Measurements from ENCODE around the gene ACP7.

The ACP7 gene, protein sequence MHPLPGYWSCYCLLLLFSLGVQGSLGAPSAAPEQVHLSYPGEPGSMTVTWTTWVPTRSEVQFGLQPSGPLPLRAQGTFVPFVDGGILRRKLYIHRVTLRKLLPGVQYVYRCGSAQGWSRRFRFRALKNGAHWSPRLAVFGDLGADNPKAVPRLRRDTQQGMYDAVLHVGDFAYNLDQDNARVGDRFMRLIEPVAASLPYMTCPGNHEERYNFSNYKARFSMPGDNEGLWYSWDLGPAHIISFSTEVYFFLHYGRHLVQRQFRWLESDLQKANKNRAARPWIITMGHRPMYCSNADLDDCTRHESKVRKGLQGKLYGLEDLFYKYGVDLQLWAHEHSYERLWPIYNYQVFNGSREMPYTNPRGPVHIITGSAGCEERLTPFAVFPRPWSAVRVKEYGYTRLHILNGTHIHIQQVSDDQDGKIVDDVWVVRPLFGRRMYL

DNA sequence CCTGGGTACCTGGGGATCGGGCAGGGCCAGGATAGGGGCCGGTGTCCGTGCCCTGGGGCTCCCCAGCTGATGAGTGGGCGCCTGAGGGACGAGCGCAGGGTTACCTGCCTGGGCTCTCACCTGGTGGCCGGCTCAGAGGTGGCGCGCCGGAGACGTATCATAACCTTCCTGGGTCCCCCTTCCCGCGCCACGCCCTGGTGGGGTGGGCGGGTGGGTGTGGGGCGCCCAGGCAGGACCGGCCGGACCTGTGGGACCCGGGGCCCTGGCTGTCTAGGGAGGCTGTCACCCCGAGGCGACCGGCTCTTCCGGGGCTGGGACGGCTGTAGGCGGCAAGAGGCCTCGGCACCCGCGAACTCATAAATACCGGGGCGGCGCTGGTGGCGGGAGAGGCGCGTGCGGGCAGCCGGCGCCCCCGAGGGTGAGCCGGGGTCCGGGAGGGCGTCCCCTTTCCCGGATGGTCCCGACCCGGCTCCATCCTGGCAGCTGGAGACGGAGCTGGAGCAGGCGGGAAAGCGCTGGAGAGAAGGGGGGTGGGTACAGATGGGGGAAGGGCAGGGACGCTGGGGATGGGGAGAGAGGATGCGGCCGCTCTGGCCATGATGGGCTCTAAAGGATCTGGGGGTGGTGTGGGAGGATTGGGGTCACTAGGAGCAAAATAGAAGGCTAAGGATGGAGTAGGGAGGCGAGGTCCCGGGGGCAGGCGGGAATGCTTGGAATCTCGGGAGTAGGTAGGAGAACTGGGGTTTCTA, at the start of gene ACP7:
ACP7 (plus strand) TSS at position 386 of the 749 bp plus-strand sequence. CDS start 902 bp downstream, outside the sequence.
- no peaks in the 10 kb centered on the region for H3K36me3 Mint-ChIP-seq
- peak within 1 kb of the TSS; percentile 69 for H3K27ac Mint-ChIP-seq
- H3K4me1 Mint-ChIP-seq = peaks cover 18% of the 10 kb centered on the region
- peaks cover 83% of the 10 kb centered on the region for H3K27me3 Mint-ChIP-seq
- no peak within 1 kb of the TSS for H3K4me3 Mint-ChIP-seq
- CTCF ChIA-PET = interaction anchor here (1.3 kb wide), 1 partner anchor 26 kb away, joined by 3 read pairs; no protein-coding TSS in a partner anchor
- peak; percentile 28 for DNase-seq
- H3K9me3 Mint-ChIP-seq = no peaks in the 10 kb centered on the region

- peaks cover 62% of the 10 kb centered on the region for H3K27me3 Mint-ChIP-seq
- no peaks in the 10 kb centered on the region for H3K4me1 Mint-ChIP-seq
- CTCF ChIA-PET = no interaction called here
- H3K36me3 Mint-ChIP-seq = no peaks in the 10 kb centered on the region
- no peak overlapping the region for H3K4me3 Mint-ChIP-seq
- no peak for DNase-seq
- H3K9me3 Mint-ChIP-seq = no peaks in the 10 kb centered on the region
- no peak overlapping the region for H3K27ac Mint-ChIP-seq
These were observed 47.6 kb upstream of the ACP7 start for GRCh38 chr19:39036581-39036980.

DNA sequence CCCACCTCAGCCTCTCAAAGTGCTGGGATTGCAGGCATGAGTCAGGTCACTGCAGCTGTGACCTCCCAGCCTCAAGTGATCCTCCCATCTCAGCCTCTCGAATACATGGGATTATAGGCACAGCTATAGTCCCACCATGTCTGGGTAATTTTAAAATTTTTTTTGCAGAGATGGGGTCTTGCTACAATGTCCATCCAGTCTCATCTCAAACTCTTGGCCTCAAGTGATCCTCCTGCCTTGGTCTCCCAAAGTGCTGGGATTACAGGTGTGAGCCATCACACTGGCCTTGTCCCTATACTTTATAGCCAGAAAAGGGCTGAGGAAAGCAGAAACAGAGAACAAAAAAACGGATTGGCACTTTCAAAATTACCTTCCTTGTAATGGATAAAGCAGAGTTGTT, 47.0 kb upstream of the ACP7 start:
- Mint-ChIP-seq H3K27me3 (peaks cover 56% of the 10 kb centered on the region), H3K27ac (no peak overlapping the region), H3K4me1 (no peaks in the 10 kb centered on the region), H3K9me3 (no peaks in the 10 kb centered on the region), H3K4me3 (no peak overlapping the region), H3K36me3 (no peaks in the 10 kb centered on the region)
- DNase-seq = no peak
- CTCF ChIA-PET = interaction anchor here (0.5 to 1.1 kb wide), 2 partner anchors 17 to 199 kb away, joined by 3 read pairs; no protein-coding TSS in a partner anchor

GRCh38 chr19:39038098-39038497, 46.1 kb upstream of the ACP7 start:
- Mint-ChIP-seq H3K36me3 (no peaks in the 10 kb centered on the region), H3K9me3 (no peaks in the 10 kb centered on the region)

GRCh38 chr19:39045506-39045905, 38.7 kb upstream of the ACP7 start:
- no peak for DNase-seq
- Mint-ChIP-seq H3K36me3 (no peaks in the 10 kb centered on the region), H3K27ac (no peak overlapping the region), H3K9me3 (peaks cover 6% of the 10 kb centered on the region), H3K4me1 (no peaks in the 10 kb centered on the region), H3K27me3 (peaks cover 14% of the 10 kb centered on the region), H3K4me3 (no peak overlapping the region)
- CTCF ChIA-PET = interaction anchor here (1.8 kb wide), 1 partner anchor 65 kb away, joined by 5 read pairs; no protein-coding TSS in a partner anchor

More at GRCh38 chr19:39038098-39038497, 46.1 kb upstream of the ACP7 start:
- Mint-ChIP-seq H3K27ac (no peak overlapping the region), H3K4me3 (no peak overlapping the region), H3K27me3 (peaks cover 47% of the 10 kb centered on the region), H3K4me1 (no peaks in the 10 kb centered on the region)
- CTCF ChIA-PET = interaction anchor here (1.1 kb wide), 1 partner anchor 16 kb away, joined by 3 read pairs; no protein-coding TSS in a partner anchor
- DNase-seq = no peak

GRCh38 chr19:39046037-39046821, 37.9 kb upstream of the ACP7 start:
- H3K4me3 Mint-ChIP-seq = no peak overlapping the region
- CTCF ChIA-PET = interaction anchor here (1.8 kb wide), 1 partner anchor 64 kb away, joined by 5 read pairs; no protein-coding TSS in a partner anchor
- no peaks in the 10 kb centered on the region for H3K4me1 Mint-ChIP-seq

DNA sequence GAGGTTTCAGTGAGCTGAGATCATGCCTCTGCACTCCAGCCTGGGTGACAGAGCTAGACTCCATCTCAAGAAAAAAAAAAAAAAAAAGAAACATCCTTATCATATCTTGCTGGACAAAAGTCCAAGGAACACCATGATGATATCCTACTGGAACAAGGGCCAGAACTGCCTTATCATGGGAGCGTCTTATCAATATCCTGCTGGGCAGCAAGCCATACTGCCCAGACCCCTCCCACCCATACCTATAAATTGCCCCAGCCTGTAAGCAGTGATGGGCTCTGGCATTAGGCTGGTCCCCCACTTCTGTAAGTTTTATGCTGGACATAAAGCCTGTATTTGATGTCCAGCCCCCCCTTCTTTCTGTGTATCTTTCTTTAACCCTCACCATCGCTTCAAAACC, 37.1 kb upstream of the ACP7 start:
- no peaks in the 10 kb centered on the region for H3K36me3 Mint-ChIP-seq
- no peaks in the 10 kb centered on the region for H3K4me1 Mint-ChIP-seq
- H3K9me3 Mint-ChIP-seq = peaks cover 6% of the 10 kb centered on the region
- no peak overlapping the region for H3K27ac Mint-ChIP-seq
- H3K4me3 Mint-ChIP-seq = no peak overlapping the region
- DNase-seq = no peak
- CTCF ChIA-PET = no interaction called here
- peaks cover 16% of the 10 kb centered on the region for H3K27me3 Mint-ChIP-seq

More at GRCh38 chr19:39046037-39046821, 37.9 kb upstream of the ACP7 start:
- Mint-ChIP-seq H3K27me3 (peaks cover 16% of the 10 kb centered on the region), H3K27ac (no peak overlapping the region), H3K36me3 (no peaks in the 10 kb centered on the region), H3K9me3 (peaks cover 6% of the 10 kb centered on the region)
- DNase-seq = no peak

- no peak overlapping the region for H3K27ac Mint-ChIP-seq
- H3K27me3 Mint-ChIP-seq = peaks cover 10% of the 10 kb centered on the region
- no peaks in the 10 kb centered on the region for H3K4me1 Mint-ChIP-seq
- no peaks in the 10 kb centered on the region for H3K36me3 Mint-ChIP-seq
- DNase-seq = peak; percentile 75
- CTCF ChIA-PET = interaction anchor here (1.0 to 1.8 kb wide), 4 partner anchors 9 to 62 kb away, joined by 3 to 6 read pairs (median 4); no protein-coding TSS in a partner anchor
- H3K9me3 Mint-ChIP-seq = no peaks in the 10 kb centered on the region
- H3K4me3 Mint-ChIP-seq = no peak overlapping the region
These were observed 31.9 kb upstream of the ACP7 start for GRCh38 chr19:39052243-39052746.

DNA sequence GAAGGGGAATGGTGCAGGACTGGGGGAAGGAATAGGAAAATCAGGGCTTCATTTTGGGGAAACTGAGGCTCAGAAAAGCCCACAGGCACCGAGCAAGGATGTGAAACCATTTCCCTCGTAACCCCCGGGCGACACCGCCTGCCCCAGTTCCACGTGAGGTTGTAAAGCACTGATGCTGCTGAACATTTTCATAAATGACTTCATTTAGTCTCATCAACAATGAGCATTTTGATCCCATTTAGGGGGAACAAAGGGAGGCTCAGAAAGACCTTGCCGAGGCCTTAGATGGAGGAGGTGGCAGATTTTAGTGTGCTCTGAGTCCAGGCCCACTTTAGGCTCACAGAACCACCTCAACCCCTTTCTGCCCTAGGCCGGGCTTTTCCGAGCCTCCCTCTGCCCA, 31.3 kb upstream of the ACP7 start:
- H3K36me3 Mint-ChIP-seq = no peaks in the 10 kb centered on the region
- H3K27ac Mint-ChIP-seq = no peak overlapping the region
- no peak for DNase-seq
- no peaks in the 10 kb centered on the region for H3K9me3 Mint-ChIP-seq
- no peak overlapping the region for H3K4me3 Mint-ChIP-seq
- peaks cover 7% of the 10 kb centered on the region for H3K27me3 Mint-ChIP-seq
- H3K4me1 Mint-ChIP-seq = no peaks in the 10 kb centered on the region
- CTCF ChIA-PET = interaction anchor here (1.0 to 1.8 kb wide), 3 partner anchors 15 to 61 kb away, joined by 3 to 6 read pairs (median 3); no protein-coding TSS in a partner anchor

GRCh38 chr19:39053276-39054090, 30.7 kb upstream of the ACP7 start:
- no peak overlapping the region for H3K27ac Mint-ChIP-seq
- DNase-seq = no peak
- H3K27me3 Mint-ChIP-seq = peaks cover 8% of the 10 kb centered on the region
- CTCF ChIA-PET = interaction anchor here (0.8 kb wide), 1 partner anchor 16 kb away, joined by 3 read pairs; no protein-coding TSS in a partner anchor
- no peaks in the 10 kb centered on the region for H3K9me3 Mint-ChIP-seq
- no peaks in the 10 kb centered on the region for H3K36me3 Mint-ChIP-seq
- H3K4me3 Mint-ChIP-seq = no peak overlapping the region
- no peaks in the 10 kb centered on the region for H3K4me1 Mint-ChIP-seq

- Mint-ChIP-seq H3K9me3 (no peaks in the 10 kb centered on the region), H3K36me3 (no peaks in the 10 kb centered on the region), H3K4me3 (no peak overlapping the region), H3K27ac (no peak overlapping the region), H3K4me1 (no peaks in the 10 kb centered on the region), H3K27me3 (peaks cover 8% of the 10 kb centered on the region)
- no peak for DNase-seq
- CTCF ChIA-PET = interaction anchor here (0.8 kb wide), 1 partner anchor 17 kb away, joined by 3 read pairs; no protein-coding TSS in a partner anchor
These were observed 30.1 kb upstream of the ACP7 start for GRCh38 chr19:39054091-39054470.

GRCh38 chr19:39057615-39058014, 26.6 kb upstream of the ACP7 start:
- H3K27me3 Mint-ChIP-seq = peaks cover 18% of the 10 kb centered on the region
- peaks cover 9% of the 10 kb centered on the region for H3K4me1 Mint-ChIP-seq
- no peak overlapping the region for H3K4me3 Mint-ChIP-seq
- peaks cover 1% of the 10 kb centered on the region for H3K9me3 Mint-ChIP-seq
- CTCF ChIA-PET = no interaction called here
- DNase-seq = no peak
- H3K27ac Mint-ChIP-seq = no peak overlapping the region
- H3K36me3 Mint-ChIP-seq = no peaks in the 10 kb centered on the region

DNA sequence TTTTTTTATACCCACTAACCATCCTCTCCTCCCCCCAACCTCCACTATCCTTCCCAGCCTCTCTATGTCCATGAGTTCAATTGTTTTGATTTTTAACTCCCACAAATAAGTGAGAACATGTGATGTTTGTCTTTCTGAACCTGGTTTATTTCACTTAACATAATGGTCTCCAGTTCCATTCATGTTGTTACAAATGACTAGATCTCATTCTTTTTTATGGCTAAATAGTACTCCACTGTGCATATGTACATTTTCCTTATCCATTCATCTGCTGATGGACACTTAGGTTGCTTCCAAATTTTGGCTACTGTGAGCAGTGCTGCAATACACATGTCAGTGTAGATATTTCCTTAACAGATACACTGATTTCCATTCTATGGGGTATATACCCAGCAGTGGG, 24.9 kb upstream of the ACP7 start:
- Mint-ChIP-seq H3K9me3 (peaks cover 1% of the 10 kb centered on the region), H3K36me3 (no peaks in the 10 kb centered on the region), H3K4me1 (peaks cover 9% of the 10 kb centered on the region), H3K27ac (no peak overlapping the region), H3K4me3 (no peak overlapping the region), H3K27me3 (peaks cover 18% of the 10 kb centered on the region)
- DNase-seq = no peak
- CTCF ChIA-PET = no interaction called here
